A549 treated with CpdA at 1 μM for 4 hours (cell line): ENCODE measurements around the gene MYL12A. TPM values are rescaled to one million over a fixed set of nuclear protein-coding genes. Genes with fewer than 3 reads are reported as not detected.

Source experiments
- total RNA-seq: library from RNA; stranded (reverse); fragments of 200-300 nt; extraction: Qiagen RNA extraction; gene quantifications from 5 replicates; pipeline ENCODE4 v1.2.3, GENCODE V29; 2022; ENCODE audit warnings: low read depth

Gene MYL12A
- 271 to 348 TPM (median 296 TPM) in 5 replicates for total RNA-seq

GRCh38 chr18:3247240-3248061 lies at the start of gene MYL12A:
Gene MYL12A (plus strand): TSS chr18:3247801. CDS start chr18:3253248, 5,447 bp downstream.

GRCh38 chr18:3219631-3220335 lies 27.8 kb upstream of the MYL12A start, which contains the start of gene MYOM1:
Gene MYOM1 (minus strand): TSS chr18:3219968. CDS start chr18:3215223, 4,745 bp downstream.

GRCh38 chr18:3261373-3262233 lies 14.0 kb downstream of the MYL12A start, which contains the start of gene MYL12B:
Gene MYL12B (plus strand): TSS chr18:3262133. CDS start chr18:3272899, 10,766 bp downstream.

Other genes starting within 250 kb of the MYL12A start
- gene LPIN2, start 234.7 kb upstream of the MYL12A start, total RNA-seq, result 12.2 to 15.9 TPM (median 14.7 TPM) in 5 replicates
- gene MYOM1, start 27.8 kb upstream of the MYL12A start, total RNA-seq, result 0.11 to 0.26 TPM (median 0.16 TPM) in 5 replicates
- 380 to 423 TPM (median 389 TPM) in 5 replicates for gene MYL12B, start 14.3 kb downstream of the MYL12A start, total RNA-seq
- gene TGIF1, start 202.4 kb downstream of the MYL12A start, total RNA-seq, result 115 to 173 TPM (median 162 TPM) in 5 replicates